PC-3 (cell line): Measurements from ENCODE around the gene C1S. TPM values are rescaled to one million over a fixed set of nuclear protein-coding genes. Genes with fewer than 3 reads are reported as not detected.
"Not testable (repeated sequence)": the region's sequence is repeated elsewhere in the genome, so short reads cannot be mapped to it uniquely, and the experiment has no call there.

Experiments used
- ATAC-seq: fragments of 200-7000 bp; cut with Tn5 transposase; 2 replicates; pipeline ENCODE4 v1.9.1; 2020; ENCODE audit warnings: mild to moderate bottlenecking, moderate library complexity
- BruUV-seq: library from RNA; stranded (reverse); fragments of 400-500 nt; replicated peaks from 2 replicates; lab custom pipeline; 2021; lab: Mats Ljungman, UMichigan
- CTCF ChIA-PET: fragments of 300-600 bp; sonication (Branson Sonifier 250); formaldehyde crosslinking; loops from one replicate; lab custom pipeline; 2022; ENCODE audit warnings: antibody characterized with exemption; lab: Charles Lee
- POLR2A ChIA-PET: fragments of 300-600 bp; sonication (Branson Sonifier 250); formaldehyde crosslinking; loops from one replicate; lab custom pipeline; 2022; ENCODE audit warnings: antibody characterized with exemption; ENCODE audit not compliant: unreplicated experiment; lab: Charles Lee
- DNase-seq: peaks from one replicate; pipeline ENCODE4 v3.0.0-alpha.2; 2015
- H2AFZ ChIP-seq: fragments of 300-600 bp; sonication (generic); 2 replicates; pipeline ENCODE4 v1.6.0; 2016; ENCODE audit warnings: antibody characterized with exemption, low read length
- H3F3A ChIP-seq: fragments of 300-600 bp; sonication (generic); one replicate; pipeline ENCODE4 v1.6.0; 2017; ENCODE audit warnings: antibody characterized with exemption, low read length, control low read depth, mild to moderate bottlenecking; ENCODE audit not compliant: unreplicated experiment
- H3K27ac ChIP-seq: fragments of 300-600 bp; sonication (generic); 2 replicates; pipeline ENCODE4 v1.5.1; 2016; ENCODE audit warnings: mild to moderate bottlenecking, low read length
- H3K27me3 ChIP-seq: fragments of 300-600 bp; sonication (generic); 2 replicates; pipeline ENCODE4 v1.6.1; 2016; ENCODE audit warnings: low read length, mixed read lengths
- H3K36me3 ChIP-seq: fragments of 300-600 bp; sonication (generic); 2 replicates; pipeline ENCODE4 v1.6.1; 2016; ENCODE audit warnings: low read depth, mixed run types, low read length, mixed read lengths
- H3K4me1 ChIP-seq: fragments of 300-600 bp; sonication (generic); 2 replicates; pipeline ENCODE4 v1.5.1; 2016; ENCODE audit warnings: low read length; ENCODE audit not compliant: insufficient read depth
- H3K4me2 ChIP-seq: fragments of 300-600 bp; sonication (generic); 2 replicates; pipeline ENCODE4 v1.6.0; 2016; ENCODE audit warnings: low read length
- H3K4me3 ChIP-seq: fragments of 300-600 bp; sonication (generic); 2 replicates; pipeline ENCODE4 v1.5.1; 2016; ENCODE audit warnings: mild to moderate bottlenecking, low read length, mixed read lengths
- H3K79me2 ChIP-seq: fragments of 300-600 bp; sonication (generic); 2 replicates; pipeline ENCODE4 v1.6.1; 2017; ENCODE audit warnings: low read length, mixed read lengths
- H3K9ac ChIP-seq: fragments of 300-600 bp; sonication (generic); 2 replicates; pipeline ENCODE4 v1.6.0; 2016; ENCODE audit warnings: mild to moderate bottlenecking, low read length
- H3K9me2 ChIP-seq: fragments of 300-600 bp; sonication (generic); replicated peaks from 2 replicates; pipeline ENCODE4 v1.6.1; 2016; ENCODE audit warnings: mixed run types, low read length, mixed read lengths
- H3K9me3 ChIP-seq: fragments of 300-600 bp; sonication (generic); 2 replicates; pipeline ENCODE4 v1.6.1; 2016; ENCODE audit warnings: low read length, mixed read lengths
- H4K20me1 ChIP-seq: fragments of 300-600 bp; sonication (generic); 2 replicates; pipeline ENCODE4 v1.6.1; 2016; ENCODE audit warnings: low read length, mixed read lengths
- CTCF ChIP-seq: fragments of 300-600 bp; sonication (generic); conservative IDR thresholded peaks from 2 replicates; pipeline ENCODE4 v1.5.1; 2017; ENCODE audit warnings: antibody characterized with exemption, low read depth, mild to moderate bottlenecking, low read length
- EZH2 ChIP-seq: fragments of 300-600 bp; sonication (generic); IDR thresholded peaks from one replicate; pipeline ENCODE4 v1.6.1; 2017; ENCODE audit warnings: antibody characterized with exemption, mild to moderate bottlenecking, low read length; ENCODE audit not compliant: unreplicated experiment
- EZH2phosphoT487 ChIP-seq: fragments of 300-600 bp; sonication (generic); IDR thresholded peaks from 2 replicates; pipeline ENCODE4 v1.6.1; 2018; ENCODE audit warnings: mild to moderate bottlenecking, antibody characterized with exemption, low read length, borderline replicate concordance
- intact Hi-C: fragments of 100-400 bp; cut with micrococcal nuclease; formaldehyde crosslinking; loops from 2 replicates; pipeline ENCODE4 v1.9.0; 2023
- total RNA-seq: library from RNA; depleted of rRNA; stranded (reverse); fragments of >200 nt; gene quantifications from 2 replicates; pipeline ENCODE4 v1.2.3, GENCODE V29; 2014

The C1S gene
- total RNA-seq, 1 experiment from 2014 or later = 2.9 TPM

- BruUV-seq = no TSS peak
- no peaks in the 10 kb centered on the region for H3K27me3 ChIP-seq
- no peak overlapping the region for H3K4me3 ChIP-seq
- H3K27ac ChIP-seq = no peak overlapping the region
- no peaks in the 10 kb centered on the region for H3K79me2 ChIP-seq
- CTCF ChIA-PET = no interaction called here
- no peaks in the 10 kb centered on the region for H3K36me3 ChIP-seq
- intact Hi-C loops = no loop called here
- no peaks in the 10 kb centered on the region for H4K20me1 ChIP-seq
- TF ChIP-seq CTCF (no peak), EZH2 (no peak), EZH2phosphoT487 (no peak)
- H3F3A ChIP-seq = no peaks in the 10 kb centered on the region
- no peak for DNase-seq
- no peak for ATAC-seq
- no peak overlapping the region for H3K4me2 ChIP-seq
- H3K4me1 ChIP-seq = no peaks in the 10 kb centered on the region
- no peaks in the 10 kb centered on the region for H3K9me3 ChIP-seq
- no peak overlapping the region for H2AFZ ChIP-seq
- H3K9me2 ChIP-seq = no peaks in the 10 kb centered on the region
- no peak overlapping the region for H3K9ac ChIP-seq
- POLR2A ChIA-PET = no interaction called here
Measured at GRCh38 chr12:7034464-7034863, 26.1 kb upstream of the C1S start.

- H4K20me1 ChIP-seq = no peaks in the 10 kb centered on the region
- no peak overlapping the region for H3K4me3 ChIP-seq
- ChIA-PET POLR2A (no interaction called here), CTCF (no interaction called here)
- H3K27me3 ChIP-seq = no peaks in the 10 kb centered on the region
- TF ChIP-seq CTCF (no peak), EZH2phosphoT487 (no peak), EZH2 (no peak)
- no peak overlapping the region for H3K9ac ChIP-seq
- no peaks in the 10 kb centered on the region for H3K9me2 ChIP-seq
- no TSS peak for BruUV-seq
- DNase-seq (no peak), ATAC-seq (no peak)
- no peaks in the 10 kb centered on the region for H3F3A ChIP-seq
- H3K4me2 ChIP-seq = no peak overlapping the region
- H3K4me1 ChIP-seq = no peaks in the 10 kb centered on the region
- H3K9me3 ChIP-seq = no peaks in the 10 kb centered on the region
- no peak overlapping the region for H2AFZ ChIP-seq
- intact Hi-C loops = no loop called here
- no peaks in the 10 kb centered on the region for H3K36me3 ChIP-seq
- no peak overlapping the region for H3K27ac ChIP-seq
- no peaks in the 10 kb centered on the region for H3K79me2 ChIP-seq
Measured at GRCh38 chr12:7035463-7035862, 25.1 kb upstream of the C1S start.

- H3K27me3 ChIP-seq, H3K27ac ChIP-seq, H3F3A ChIP-seq, ATAC-seq, BruUV-seq, H3K9ac ChIP-seq, H2AFZ ChIP-seq, H3K9me2 ChIP-seq, intact Hi-C loops, H3K9me3 ChIP-seq, H3K4me2 ChIP-seq, H3K36me3 ChIP-seq, H3K4me1 ChIP-seq, CTCF ChIA-PET, H3K79me2 ChIP-seq, H4K20me1 ChIP-seq, DNase-seq, H3K4me3 ChIP-seq, POLR2A ChIA-PET: not testable (repeated sequence)
Measured at GRCh38 chr12:7037411-7037810, 23.1 kb upstream of the C1S start.
